Dermis microvascular lymphatic vessel endothelial cell (primary cell): ENCODE data around the gene SLC44A3. TPM values are rescaled to one million over a fixed set of nuclear protein-coding genes. Genes with fewer than 3 reads are reported as not detected.
"Not testable (repeated sequence)": the region's sequence is repeated elsewhere in the genome, so short reads cannot be mapped to it uniquely, and the experiment has no call there.

ENCODE experiments used
- DNase-seq, 2 donors: peaks; one replicate each; pipeline versions ENCODE4 v3.0.0 to v3.0.0-alpha.2; 2010; ENCODE audit warnings: low read depth in 2 of 2
- total RNA-seq: library from RNA; depleted of rRNA; stranded (reverse); fragments of >200 nt; gene quantifications from 2 replicates; pipeline ENCODE4 v1.2.1, GENCODE V29; 2014

The SLC44A3 gene
- total RNA-seq, 1 donor from 2014 or later = 1.3 TPM

DNA sequence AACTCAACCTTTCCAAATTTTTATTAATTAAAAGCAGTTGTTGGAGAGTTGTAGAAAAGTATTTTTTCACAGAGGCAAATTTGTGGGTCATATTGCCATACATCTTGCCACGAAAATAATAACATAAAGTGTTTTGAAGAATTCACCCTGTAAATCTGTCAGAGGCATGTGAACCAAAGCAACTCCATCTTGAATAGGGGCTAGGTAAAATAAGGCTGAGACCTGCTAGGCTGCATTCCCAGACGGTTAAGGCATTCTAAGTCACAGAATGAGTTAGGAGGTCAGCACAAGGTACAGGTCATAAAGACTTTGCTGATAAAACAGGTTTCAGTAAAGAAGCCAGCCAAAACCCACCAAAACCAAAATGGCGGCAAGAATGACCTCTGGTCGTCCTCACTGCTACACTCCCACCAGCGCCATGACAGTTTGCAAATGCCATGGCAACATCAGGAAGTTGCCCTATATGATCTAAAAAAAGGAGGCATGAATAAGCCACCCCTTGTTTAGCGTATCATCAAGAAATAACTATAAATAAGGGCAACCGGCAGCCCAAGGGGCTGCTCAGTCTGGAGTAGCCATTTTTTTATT, 111.2 kb downstream of the SLC44A3 start:
- no peak for DNase-seq

- no peak for DNase-seq
Observed at GRCh38 chr1:94934551-94934950, 114.4 kb downstream of the SLC44A3 start.

DNA sequence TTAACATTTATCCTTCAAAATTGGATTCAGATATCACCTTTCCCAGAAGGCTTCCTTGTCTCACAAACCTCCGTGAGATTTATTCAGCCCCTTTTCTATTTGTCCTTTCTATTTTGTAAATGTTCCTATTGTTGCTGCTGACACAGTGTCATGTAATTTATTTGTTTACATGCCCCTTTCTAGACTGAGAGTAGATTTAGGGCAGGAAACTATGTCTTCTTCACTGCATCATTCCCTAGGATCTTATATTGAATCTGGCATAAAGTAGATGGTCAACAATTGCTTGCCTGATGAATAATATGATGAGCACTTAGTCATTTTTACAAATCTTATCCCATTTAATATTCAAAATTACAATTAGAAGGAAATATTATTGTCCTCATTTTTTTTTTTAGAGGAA, 114.9 kb downstream of the SLC44A3 start:
- DNase-seq = no peak

DNA sequence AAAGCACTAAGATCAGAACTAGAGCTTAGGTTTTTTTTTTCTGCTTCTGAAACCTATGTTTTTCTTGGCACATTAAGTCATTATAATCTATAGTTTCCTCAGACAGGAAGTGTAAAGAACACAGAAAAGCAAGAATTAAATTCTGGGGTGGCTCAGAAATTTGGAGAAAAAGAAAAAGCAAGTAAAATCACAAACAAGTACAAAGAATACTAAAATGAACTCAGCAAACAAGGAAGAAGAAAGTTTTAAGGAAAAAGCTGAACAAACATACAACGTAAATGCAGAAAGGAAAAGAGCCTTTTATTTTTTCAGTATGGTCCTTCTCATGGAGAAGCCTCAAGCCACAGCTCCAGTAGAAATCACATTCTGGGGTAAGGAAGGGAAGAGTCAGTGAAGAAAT, 115.3 kb downstream of the SLC44A3 start:
- DNase-seq = peak in 1 of 2 donors; percentile 60

DNA sequence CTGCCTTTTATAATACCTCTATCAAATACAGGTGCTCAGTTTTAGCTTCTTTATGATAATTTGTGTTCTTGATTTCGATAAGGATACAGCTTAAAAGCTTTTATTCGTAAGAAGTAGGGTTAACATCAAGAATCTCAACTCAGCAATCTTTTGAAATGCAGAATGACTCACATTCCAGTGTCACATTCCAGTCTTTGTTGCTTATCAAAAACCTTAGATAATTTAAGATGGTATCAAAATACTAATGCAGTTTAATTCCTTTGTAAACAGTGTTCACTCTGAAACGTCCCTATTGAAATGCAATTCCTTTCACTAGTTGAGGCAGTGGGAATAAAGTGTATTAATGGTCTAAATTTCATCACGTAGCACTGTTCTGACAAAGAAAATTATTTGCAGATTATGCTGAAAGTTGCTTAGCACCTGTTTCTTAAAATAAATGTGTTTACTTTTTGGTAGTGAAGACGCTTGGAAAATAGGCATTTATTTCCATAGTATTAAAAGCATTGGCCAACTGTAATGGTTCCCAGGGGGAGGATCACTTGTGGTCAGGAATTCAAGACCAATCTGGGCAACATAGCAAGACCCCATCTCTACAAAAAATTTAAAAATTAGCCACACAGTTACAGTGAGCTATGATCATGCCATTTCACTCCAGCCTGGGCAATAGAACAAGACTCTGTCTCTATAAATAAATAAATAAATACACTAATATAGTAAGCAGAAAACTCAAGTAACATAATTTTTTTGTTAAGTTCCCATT, 116.9 kb downstream of the SLC44A3 start:
- DNase-seq = peak in 1 of 2 donors; percentile 42

GRCh38 chr1:94937820-94938219, 117.7 kb downstream of the SLC44A3 start:
- no peak for DNase-seq

DNA sequence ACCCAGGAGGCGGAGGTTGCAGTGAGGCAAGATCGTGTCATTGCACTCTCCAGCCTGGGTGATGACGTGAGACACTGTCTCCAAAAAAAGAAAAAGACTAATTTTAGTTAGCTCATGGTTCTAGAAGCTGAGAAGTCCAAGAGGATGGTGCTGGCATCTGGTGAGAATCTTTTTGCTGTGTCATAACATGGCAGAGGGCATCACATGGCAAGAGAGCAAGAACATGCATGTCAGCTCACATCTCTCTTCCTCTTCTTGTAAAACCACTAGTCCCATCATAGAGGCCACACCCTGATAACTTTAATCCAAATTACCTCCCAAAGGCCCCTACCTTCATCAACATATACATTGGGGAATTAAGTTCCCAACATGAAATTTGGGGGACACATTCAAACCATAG, 120.6 kb downstream of the SLC44A3 start:
- no peak for DNase-seq

DNA sequence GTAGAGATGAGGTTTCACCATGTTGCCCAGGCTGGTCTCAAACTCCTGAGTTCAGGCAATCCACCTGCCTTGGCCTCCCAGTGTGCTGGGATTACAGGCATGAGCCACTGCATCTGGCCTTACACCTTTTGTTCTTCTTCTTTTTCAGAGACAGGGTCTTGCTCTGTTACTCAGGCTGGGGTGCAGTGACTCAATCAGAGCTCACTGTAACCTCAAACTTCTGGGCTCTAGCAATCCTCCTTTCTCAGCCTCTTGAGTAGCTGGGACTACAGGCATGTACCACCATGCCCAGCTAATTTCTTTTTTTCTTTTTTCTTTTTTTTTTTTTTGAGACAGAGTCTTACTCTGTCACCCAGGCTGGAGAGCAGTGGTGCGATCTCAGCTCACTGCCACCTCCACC, 121.3 kb downstream of the SLC44A3 start:
- DNase-seq = not testable (repeated sequence)

- DNase-seq = no peak
Observed at GRCh38 chr1:94942171-94943128, 122.3 kb downstream of the SLC44A3 start.

Other genes starting within 250 kb of the SLC44A3 start
- gene CNN3, start 106.8 kb downstream of the SLC44A3 start, total RNA-seq = 498 and 570 TPM in 2 replicates